GM19372 (cell line): ENCODE results near the gene AUH.

Source experiments
- ATAC-seq: cut with Tn5 transposase; IDR thresholded peaks from one replicate; pipeline ENCODE4 v1.9.1; 2021; ENCODE audit warnings: mild to moderate bottlenecking, low read depth, moderate library complexity; ENCODE audit not compliant: unreplicated experiment

The AUH gene

DNA sequence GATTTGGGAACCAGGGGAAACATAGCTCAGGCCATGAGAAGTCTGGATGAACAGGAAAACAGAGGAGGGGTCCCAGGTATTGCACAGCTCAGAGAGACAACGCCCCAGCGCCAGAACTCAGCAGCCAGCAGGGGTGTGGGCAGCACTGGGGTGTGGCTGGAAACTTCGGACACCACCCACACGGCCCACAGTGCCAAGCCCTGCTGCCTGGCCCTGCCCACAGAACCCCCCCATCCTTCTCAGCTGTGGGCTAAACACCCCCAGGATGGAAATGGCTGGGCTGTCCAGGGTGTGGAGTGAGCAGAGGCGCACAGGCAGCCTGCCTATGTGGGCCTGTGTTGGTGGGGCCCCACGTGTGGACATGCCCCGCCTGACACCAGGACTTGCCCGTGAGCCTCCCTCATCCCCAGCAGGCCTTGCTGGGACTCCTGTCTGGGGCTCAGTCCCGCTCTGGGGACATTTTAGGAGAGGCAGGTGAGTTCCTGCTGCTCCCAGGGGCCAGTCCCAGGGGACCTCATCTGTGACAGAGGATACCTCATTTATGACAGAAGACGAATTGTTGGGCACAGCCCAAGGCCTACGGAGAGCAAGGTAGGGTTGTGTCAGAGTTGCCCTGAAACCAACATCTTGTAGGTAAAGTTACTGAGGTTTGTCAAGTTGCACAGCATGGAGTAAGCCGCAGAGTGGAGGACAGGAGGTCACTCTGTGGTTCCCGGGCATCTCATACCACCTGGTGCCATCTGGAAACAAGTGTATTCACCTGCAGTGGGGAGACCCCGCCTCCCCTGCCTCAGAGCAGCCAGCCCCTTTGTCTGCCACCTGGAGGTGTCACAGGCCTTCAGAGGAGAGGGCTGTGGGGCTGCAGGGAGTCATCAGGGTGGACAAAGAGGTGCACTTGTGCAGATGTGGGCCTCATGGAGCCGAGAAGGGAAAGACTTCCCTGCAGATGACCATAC is 183.2 kb downstream of the AUH start:
- ATAC-seq = no peak

DNA sequence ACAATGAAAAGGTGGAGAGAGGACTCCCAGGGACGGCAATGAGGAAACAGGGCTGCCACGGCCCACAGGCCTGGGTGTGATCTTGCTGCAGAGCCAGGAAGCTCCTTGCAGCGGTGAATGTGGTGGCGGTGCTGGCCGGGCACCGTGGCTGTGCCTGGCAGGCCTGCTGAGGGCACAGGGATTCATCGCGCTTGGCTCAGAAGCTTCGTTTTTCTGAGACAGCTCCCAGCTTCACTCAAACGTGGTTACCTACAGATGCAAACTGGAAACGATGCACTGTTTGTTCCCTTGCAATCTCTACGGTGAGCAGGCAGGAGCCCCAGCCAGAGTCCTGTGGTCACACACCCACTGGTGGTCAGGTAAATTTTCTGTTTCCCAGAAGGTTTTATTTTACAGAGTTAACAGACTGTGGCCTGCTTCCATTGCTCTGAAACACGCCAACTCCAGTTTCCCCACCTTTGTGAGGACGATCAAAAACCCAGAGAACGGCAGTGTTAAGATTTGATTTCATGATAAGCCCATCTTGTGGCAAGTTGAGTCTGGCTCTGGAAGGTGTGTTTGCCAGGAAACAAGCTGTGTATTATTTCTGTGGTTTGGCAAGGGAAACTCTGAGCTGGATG is 183.9 kb downstream of the AUH start:
- ATAC-seq = no peak

DNA sequence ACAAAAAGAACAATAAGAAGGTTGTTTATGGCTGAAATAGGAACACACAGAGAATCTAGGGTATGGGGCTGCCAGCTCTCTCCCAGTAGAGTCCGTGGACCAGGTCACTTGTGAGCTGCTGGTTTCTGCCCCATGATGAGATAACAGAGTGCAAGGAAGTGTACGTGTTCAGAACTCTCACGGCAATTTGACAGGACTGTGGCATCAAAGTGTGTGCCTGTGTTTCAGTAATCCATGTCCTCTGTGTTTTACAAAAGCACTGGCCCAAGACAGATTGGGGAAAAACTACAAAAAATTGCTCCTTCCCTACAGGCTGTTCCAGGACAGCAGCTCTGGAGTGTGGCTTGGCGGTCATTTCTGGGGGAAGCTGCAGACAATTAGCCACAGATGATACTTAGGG is 184.6 kb downstream of the AUH start:
- ATAC-seq = no peak

DNA sequence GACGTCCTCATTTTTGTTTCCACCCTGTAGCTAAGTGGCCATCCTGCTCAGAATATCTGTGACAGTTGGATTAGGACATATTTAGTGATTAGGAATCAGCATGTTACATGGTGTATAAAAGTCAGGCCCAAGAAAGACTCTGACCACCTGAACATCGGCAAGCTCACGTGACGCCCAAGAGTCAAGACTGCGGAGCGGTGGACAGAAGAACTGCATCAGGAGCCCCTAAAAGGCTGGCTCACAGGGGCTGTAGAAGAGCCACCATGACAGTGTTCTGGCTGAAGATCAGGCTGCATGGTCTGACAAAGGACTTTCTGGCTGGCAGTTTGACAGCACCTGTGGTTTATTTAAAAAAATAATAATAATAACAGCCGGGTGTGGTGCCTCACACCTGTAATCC is 185.3 kb downstream of the AUH start:
- no peak for ATAC-seq

GRCh38 chr9:91174772-91175171 is 186.9 kb downstream of the AUH start:
- ATAC-seq = no peak

DNA sequence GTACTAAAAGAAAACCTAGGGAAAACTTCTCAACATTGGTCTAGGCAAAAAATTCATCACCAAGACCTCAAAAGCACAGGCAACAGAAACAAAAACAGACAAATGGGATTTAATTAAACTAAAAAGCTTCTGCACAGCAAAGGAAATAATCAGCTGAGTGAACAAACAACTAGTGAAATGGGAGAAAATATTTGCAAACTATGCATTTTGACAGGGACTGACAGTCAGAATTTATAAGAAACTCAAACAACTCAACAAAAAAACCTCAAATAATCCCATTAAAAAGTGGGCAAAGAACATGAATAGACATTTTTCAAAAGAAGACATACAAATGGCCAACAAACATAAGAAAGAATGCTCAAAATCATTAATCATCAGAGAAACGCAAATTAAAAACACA is 189.4 kb downstream of the AUH start:
- ATAC-seq = no peak

DNA sequence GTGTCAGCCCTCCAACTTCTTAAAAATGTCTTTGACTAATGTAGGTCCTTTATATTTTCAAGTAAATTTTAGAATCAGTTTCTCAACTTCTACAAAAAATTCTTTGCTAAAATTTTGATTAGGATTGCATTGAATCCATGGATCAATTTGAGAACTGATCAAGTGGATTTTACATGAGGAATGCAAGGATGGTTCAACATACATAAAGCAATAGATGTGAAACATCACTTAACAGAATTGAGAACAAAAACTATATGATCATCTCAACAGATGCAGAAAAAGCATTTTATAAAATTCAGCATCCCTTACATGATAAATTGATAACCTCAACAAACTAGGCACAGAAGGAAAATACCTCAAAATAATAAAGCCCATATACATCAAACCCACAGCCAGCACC is 190.8 kb downstream of the AUH start:
- no peak for ATAC-seq

- ATAC-seq = no peak
Observed at GRCh38 chr9:91166796-91167366, 194.8 kb downstream of the AUH start.

DNA sequence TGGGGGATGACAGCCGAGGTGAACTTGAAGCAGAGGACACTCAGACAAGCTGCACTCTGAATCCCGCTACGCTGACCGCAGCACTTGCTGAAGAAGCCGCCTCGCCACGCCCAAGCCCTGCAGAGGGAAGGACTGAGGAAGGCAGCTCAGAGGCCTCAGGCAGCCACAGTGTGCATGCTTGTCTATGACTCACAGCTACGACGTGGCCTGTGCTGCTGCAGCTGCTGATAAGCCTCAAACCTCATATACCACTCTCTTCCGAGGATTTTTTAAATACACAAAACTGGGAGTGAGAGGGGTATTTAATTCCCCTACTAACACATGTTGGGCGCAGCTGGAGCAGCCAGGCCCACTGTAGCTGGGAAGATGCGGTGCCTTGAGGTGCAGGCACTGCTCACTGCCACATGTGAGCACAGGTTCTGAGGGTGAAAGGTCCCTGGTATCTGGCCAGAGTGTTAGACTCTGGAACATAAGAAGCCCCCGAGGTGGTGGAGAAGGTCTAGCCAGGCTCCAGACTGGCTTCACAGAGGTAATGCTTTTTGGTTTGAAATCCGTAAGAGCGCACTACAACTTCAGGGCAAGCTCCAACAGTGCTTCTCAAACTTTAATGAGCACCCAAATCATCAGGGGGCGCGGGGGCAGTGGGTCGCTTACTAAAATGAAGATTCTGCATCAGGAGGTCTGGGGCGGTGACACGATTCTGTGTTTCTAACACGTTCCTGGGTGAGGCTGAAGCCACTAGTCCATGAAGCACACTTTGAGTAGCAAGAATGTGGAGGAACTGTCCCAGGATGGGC is 196.8 kb downstream of the AUH start:
- ATAC-seq = no peak
